A172 (cell line): ENCODE data around the gene INO80. TPM values are rescaled to one million over a fixed set of nuclear protein-coding genes. Genes with fewer than 3 reads are reported as not detected.
"Not testable (repeated sequence)": the region's sequence is repeated elsewhere in the genome, so short reads cannot be mapped to it uniquely, and the experiment has no call there.

Source experiments
- DNase-seq: peaks from one replicate; pipeline ENCODE4 v3.0.0-alpha.2; 2015; ENCODE audit warnings: low spot score
- total RNA-seq: library from RNA; depleted of rRNA; stranded (reverse); fragments of >200 nt; shearing (Covaris generic); gene quantifications from 2 replicates; pipeline ENCODE4 v1.2.3, GENCODE V29; 2014; rRNA removed

The INO80 gene, protein sequence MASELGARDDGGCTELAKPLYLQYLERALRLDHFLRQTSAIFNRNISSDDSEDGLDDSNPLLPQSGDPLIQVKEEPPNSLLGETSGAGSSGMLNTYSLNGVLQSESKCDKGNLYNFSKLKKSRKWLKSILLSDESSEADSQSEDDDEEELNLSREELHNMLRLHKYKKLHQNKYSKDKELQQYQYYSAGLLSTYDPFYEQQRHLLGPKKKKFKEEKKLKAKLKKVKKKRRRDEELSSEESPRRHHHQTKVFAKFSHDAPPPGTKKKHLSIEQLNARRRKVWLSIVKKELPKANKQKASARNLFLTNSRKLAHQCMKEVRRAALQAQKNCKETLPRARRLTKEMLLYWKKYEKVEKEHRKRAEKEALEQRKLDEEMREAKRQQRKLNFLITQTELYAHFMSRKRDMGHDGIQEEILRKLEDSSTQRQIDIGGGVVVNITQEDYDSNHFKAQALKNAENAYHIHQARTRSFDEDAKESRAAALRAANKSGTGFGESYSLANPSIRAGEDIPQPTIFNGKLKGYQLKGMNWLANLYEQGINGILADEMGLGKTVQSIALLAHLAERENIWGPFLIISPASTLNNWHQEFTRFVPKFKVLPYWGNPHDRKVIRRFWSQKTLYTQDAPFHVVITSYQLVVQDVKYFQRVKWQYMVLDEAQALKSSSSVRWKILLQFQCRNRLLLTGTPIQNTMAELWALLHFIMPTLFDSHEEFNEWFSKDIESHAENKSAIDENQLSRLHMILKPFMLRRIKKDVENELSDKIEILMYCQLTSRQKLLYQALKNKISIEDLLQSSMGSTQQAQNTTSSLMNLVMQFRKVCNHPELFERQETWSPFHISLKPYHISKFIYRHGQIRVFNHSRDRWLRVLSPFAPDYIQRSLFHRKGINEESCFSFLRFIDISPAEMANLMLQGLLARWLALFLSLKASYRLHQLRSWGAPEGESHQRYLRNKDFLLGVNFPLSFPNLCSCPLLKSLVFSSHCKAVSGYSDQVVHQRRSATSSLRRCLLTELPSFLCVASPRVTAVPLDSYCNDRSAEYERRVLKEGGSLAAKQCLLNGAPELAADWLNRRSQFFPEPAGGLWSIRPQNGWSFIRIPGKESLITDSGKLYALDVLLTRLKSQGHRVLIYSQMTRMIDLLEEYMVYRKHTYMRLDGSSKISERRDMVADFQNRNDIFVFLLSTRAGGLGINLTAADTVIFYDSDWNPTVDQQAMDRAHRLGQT (N-terminal part only)
- total RNA-seq: 13.1 and 14.9 TPM in 2 replicates

DNA sequence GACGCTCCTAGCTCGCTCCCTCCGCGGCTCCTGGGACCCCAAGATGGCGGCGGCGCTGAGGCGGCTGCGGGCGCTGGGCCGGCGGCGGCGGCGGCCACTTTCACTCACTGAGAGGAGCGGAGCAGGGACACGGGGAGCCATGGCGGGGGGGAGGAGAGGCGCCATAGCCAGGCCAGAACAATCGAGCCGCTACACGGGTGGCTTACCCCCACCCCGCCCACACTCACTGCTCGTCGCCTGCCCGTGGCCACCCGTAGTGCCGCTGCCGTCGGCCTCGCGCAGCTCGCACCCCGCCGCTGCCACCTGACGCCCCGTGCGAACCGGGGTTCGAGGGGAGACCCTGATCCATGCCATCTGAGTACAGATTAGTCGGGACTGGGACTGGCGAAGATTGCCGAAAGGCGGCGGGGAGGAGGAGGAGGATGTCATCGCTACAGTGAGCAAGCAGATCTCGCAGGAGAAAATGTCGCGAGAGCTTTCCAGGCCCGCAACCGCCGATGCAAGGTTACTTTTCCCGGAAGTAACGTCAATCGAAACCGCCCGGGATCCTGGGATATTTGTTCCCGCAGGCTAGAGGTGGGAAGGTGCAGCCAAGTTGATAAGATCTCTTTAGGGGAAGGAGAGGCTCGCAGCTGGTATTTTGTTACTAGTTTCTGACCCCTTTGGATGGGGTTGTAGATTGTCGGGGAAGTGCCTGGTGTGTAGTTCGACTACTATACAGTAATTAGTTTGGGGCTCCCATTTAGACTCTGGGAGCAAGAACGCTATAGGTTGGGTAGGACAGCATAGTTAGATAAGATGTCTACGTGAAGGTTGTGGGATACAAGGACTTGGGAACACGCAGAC is at the start of gene INO80:
INO80 (minus strand) TSS at position 165 of the 846 bp plus-strand sequence. CDS start 19,970 bp downstream, outside the sequence.
- peak; percentile 97 for DNase-seq

DNA sequence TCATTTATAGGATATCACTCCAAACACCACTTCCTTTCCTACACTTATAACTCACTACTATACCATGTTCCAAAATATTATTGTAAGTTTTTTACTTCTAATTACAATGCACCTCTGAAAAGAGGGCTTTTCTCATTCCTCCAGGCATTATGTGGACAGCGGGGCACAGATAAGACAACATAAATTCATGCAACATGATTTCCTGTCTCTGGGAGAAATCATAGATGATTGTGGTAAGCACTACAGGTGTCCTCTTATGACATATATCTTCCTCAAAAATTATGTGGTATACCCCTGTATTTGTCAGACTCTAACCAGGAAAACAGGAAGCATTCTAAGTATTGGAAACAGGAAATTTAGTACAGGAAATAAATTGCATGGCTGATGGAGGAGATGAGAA is 45.7 kb upstream of the INO80 start:
- DNase-seq: peak; percentile 64

DNA sequence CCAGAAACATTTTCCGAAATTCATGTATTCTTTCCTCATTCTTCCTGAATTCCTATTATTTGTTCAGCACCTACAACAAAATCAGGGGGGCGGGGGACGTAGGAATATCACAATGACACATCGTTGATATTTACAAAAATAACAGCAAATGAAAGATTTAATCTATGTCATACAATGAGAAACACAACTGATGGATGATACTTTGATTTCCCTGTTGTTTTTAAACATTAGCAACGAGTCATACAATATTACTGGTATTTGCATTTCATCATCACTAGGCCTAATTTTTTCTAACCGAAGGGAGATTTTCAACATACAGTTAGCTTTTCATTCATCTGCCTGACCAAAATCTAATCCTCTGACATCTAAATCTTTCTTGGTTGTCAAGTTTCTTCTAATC is 45.3 kb upstream of the INO80 start:
- DNase-seq: peak; percentile 47

DNA sequence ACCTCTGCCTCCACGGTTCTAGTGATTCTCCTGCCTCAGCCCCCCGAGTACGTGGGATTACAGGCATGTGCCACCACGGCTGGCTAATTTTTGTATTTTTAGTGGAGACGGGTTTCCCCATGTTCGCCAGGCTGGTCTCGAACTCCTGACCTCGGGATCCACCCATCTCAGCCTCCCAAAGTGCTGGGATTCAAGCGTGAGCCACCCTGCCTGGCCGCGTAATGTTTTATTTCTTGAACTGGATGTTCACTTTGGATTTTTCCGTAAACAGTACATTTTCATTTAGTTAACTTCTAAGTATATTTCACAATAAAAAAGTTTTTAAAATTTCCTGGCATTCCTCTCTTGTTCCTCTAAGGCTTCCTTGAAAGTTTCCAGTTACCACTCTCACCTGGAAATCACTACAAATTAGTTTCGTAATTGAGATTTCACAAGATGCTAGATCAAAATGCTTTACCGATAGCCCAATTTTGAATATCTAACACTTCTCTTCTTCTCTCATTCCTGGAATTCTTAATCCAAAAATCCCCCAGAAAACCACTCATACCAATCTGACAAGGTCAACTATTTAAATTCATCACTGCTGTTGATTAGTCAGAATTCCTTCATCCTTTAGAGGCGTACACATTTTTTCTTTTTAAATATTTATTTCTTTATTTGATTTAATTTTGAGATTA is 44.7 kb upstream of the INO80 start:
- peak; percentile 56 for DNase-seq

DNA sequence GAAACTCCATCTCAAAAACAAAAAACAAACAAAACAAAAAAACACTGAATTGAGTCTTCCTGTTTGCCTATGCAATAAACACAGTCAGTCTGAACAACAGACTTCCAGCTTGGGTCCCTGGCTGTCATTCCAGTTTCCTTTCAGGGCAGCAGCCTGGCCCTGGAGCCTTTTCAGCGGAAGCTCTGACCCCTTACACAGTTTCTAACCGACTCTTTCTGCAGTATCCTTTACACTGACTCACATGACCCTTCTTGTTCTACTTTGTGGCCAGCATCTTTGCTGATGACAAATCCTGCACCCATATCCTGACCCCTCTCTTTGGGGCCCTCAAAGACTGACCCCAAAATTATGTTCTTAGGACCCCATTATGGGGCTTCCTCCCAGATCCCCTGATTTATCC is 38.3 kb upstream of the INO80 start:
- no peak for DNase-seq

DNA sequence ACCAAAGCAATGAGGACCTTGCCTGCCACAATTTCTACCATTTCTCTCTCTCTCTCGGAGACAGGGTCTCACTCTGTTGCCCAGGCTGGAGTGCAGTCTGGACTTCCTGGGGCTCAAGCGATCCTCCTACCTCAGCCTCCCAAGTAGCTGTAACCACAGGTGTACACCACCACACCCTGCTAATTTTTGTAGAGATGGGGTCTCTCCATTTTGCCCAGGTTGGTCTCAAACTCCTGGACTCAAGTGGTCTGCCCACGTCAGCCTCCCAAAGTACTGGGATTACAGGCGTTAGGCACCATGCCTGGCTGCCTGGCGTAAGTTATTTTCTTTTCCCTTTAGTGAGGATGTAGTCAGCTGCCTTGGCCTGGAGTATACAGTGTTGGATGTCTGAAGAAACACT is 37.7 kb upstream of the INO80 start:
- no peak for DNase-seq

DNA sequence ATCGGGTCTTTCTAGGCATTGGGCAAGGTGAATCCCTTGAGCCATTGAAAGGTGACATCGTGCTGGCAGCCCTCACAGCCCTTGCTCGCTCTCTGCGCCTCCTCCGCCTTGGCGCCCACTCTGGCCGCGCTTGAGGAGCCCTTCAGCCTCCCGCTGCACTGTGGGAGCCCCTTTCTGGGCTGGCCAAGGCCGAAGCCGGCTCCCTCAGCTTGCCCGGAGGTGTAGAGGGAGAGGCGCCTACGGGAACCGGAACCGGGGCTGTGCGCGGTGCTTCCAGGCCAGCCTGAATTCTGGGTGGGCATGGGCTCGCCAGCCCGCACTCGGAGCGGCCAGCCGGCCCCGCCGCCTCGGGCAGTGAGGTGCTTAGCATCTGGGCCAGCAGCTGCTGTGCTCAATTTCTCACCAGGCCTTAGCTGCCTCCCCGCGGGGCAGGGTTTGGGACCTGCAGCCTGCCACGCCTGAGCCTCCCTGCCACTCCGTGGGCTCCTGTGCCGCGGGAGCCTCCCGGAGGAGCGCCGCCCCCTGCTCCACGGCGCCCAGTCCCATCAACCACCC is 35.4 kb upstream of the INO80 start:
- DNase-seq: no peak

DNA sequence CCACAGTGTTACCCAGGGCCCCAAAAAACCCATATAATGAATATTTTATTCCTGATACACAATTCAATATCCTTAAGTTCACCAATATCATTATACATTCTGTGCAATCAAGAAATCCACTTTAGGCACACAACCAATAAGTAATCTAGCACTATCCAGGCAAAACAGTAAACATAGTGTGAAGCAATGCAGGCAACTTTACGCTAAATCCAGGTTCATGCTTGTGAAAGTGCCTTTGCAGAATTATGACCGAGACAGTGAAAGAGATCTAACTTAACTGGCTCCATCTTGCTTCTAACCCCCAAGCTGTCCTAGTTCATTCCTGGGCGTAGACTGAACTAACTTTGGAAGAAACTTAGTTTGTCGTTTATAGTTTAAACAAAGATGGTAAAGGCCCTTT is 34.2 kb upstream of the INO80 start:
- no peak for DNase-seq

DNA sequence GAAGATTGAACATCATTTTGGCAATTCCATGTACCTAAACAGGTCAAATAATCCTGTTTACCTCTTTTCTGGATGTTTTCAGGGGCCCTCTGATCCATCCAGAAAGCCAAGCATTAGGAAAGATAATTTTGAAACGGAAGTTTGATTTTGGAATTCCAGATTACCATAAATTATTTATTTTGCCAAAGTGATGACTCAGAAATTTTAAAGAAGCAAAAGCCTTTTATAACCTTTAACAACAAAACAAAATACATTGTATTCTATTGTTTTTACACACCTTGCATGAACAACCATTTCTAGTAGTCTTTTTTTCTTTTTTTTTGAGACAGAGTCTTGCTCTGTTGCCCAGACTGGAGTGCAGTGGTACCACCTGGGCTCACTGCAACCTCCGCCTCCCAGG is 32.0 kb upstream of the INO80 start:
- DNase-seq: no peak

DNA sequence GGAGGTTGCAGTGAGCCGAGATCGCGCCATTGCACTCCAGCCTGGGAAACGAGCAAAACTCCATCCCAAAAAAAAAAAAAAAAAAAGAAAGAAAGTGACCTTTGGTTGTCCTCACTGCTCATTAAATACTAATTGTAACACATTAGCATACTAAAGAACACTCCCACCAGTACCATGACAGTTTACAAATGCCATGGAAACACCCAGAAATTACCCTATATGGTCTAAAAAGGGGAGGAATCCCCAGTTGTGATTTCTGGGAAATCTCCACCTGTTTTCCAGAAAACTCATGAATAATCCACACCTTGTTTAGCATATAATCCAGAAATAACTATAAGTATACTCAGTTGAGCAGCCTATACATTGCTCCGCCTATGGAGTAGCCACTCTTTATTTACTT is 23.5 kb upstream of the INO80 start:
- DNase-seq: no peak

DNA sequence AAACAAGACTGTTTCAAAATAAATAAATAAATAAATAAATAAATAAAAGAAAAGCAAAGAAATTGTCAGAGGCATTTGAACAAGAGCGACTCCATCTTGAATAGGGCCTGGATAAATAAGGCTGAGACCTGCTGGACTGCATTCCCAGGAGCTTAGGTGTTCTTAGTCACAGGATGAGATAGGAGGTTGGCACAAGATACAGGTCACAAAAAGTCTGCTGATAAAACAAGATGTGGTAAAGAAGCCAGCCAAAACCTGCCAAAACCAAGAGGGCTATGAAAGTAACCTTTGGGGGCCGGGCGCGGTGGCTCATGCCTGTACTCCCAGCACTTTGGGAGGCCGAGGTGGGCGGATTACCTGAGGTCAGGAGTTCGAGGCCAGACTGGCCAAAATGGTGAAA is 23.0 kb upstream of the INO80 start:
- DNase-seq: peak; percentile 41

DNA sequence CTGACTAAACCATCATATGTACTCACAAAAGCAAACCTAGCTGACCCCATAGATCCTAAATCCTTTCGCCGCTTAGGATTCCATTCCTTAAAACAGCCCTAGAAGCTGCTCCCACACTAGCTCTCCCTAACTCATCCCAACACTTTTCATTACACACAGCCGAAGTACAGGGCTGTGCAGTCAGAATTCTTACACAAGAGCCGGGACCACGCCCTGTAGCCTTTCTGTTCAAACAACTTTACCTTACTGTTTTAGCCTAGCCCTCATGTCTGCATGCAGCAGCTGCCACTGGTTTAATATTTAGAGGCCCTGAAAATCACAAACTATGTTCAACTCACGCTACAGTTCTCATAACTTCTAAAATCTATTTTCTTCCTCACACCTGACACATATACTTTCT is 19.5 kb upstream of the INO80 start:
- not testable (repeated sequence) for DNase-seq

DNA sequence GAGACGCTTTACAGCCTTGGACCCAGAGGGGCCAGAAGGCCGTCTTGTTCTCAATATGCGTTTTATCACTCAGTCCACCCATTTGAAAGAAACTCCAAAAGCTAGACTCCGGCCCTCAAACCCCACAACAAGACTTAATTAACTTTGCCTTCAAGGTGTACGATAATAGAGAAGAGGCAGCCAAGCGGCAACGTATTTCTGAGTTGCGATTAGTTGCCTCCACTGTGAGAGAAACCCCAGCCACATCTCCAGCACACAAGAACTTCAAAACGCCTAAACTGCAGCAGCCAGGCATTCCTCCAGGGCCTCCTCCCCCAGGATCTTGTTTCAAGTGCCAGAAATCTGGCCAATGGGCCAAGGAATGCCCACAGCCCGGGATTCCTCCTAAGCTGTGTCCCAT is 17.4 kb upstream of the INO80 start:
- DNase-seq: no peak

DNA sequence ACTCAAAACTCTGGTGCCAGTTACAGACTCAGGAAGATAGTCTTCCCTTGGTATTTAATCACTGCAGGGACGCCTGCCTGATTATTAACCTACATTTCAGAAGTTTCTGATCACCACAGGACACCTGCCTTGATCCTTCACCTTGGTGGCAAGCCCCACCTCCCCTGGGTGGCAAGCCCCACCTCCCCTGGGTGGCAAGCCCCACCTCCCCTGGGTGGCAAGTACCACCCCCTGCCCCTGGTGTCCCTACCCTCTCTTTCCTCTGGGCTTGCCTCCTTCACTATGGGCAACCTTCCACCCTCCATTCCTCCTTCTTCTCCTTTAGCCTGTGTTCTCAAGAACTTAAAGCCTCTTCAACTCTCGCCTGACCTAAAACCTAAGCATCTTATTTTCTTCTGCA is 16.0 kb upstream of the INO80 start:
- DNase-seq: not testable (repeated sequence)

DNA sequence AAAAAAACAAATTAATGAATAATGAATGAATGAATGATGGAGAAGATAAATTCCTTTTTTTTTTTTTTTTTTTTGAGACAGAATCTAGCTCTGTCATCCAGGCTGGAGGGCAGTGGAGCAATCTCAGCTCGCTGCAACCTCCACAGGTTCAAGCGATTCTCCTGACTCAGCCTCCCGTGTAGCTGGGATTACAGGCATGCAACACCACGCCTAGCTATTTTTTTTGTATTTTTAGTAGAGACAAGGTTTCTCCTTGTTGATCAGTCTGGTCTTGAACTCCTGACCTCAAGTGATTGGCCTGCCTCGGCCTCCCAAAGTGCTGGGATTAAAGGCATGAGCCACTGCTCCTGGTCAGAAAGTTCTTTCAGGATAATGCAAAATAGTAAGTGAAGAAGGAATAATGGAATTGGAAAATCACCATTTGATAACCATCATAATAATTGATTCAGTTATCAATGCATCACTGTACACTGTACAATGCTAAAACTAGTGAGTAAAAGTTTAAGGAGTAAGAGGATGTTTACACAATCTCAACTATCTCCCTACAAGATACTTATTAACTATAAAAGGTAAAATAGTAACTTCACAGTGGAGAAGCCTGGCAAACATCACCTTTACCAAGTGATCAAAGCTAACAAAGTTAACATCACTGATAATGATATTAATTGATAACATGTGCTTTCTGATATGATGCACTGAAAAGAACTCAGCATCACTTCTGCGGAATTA is 12.3 kb upstream of the INO80 start:
- no peak for DNase-seq

DNA sequence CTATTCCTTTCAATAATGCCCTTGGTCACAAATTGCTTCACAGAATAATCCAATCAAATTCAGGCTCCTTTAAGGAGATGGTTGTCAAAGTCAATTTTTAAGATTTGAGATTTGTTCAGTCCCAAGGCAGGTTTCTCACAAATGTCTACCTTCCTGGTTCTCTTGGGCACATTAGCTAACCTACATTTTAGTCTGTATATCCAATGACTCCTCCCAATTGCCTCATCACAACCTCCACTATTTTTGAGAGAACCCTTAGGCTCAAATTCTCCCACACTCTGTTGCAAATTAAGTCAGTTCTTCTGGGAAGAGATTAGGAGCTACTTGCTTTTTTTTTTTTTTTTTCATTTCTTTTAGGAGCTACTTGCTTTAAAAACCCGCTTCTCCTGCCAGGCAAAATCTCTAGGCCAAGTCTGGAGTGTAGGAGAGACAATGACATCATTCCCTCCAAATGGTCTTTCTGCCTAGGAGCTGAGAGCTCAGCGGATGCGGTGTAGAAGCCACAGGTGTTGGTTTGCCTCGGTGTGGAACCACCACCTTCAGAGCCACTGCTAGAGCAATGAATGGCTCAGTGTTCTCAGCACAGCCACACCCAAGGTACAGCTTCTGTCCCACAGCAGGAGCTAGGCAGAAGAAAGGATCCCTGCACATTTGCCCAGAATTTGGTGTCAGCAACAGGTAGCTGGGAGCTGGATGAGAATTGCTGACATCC is 10.0 kb upstream of the INO80 start:
- DNase-seq: no peak

DNA sequence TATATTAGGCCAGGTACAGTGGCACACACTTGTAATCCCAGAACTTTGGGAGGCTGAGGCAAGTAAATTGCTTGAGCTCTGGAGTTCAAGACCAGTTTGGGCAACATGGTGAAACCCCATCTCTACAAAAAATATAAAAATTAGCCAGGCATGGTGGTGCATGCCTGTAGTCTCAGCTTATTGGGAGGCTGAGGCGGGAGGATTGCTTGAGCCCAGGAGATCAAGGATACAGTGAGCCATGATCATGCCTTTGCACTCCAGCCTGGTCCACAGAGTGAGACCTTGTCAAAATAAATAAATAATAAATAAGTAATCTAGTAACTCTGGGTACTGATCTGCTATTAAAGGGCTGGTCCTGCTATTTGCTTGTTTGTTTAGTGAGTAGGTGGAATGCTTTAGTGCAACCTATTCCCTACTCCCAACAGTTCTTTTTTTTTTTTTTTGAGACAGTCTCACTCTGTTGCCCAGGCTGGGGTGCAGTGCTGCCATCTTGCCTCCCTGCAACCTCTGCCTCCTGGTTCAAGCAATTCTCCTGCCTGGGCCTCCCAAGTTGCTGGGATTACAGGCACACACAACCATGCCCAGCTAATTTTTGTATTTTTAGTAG is 9.1 kb upstream of the INO80 start:
- no peak for DNase-seq

DNA sequence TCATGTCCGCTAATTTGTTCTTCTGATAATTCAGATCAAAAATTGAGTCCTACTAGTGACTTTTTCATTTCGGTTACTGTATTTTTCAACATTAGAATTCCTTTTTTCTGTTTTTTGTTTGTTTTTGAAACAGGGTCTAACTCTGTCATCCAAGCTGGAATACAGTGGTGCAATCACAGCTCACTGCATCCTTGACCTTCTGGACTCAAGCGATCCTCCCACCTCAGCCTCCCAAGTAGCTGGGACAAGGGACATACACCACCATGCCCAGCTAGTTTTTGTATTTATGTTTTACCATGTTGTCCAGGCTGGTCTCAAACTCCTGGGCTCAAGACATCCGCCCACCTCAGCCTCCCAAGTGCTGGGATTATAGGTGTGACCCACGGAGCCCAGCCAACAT is 8.0 kb upstream of the INO80 start:
- no peak for DNase-seq

DNA sequence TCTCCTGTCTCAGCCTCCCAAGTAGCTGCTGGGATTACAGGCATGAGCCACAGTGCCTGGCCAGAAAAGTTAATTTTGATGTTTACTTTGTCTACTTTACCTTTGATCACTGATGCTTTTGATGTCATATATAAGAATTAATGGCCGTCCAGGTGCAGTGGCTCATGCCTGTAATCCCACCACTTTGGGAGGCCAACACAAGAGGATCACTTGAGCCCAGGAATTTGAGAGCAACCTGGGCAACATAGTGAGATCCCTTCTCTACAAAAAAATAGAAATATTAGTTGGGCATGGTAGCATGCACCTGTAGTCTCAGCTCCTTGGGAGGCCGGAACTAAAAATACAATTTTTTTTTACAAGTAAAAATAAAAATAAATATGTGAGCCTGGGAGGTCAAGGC is 6.8 kb upstream of the INO80 start:
- DNase-seq: no peak
